Activated B cell treated with CpG ODN at 0.5 μM for 24 hours (primary cell): ENCODE data around the gene GATA3. TPM values are rescaled to one million over a fixed set of nuclear protein-coding genes. Genes with fewer than 3 reads are reported as not detected.

ENCODE experiments used
- ATAC-seq: fragments of 200-7000 bp; cut with Tn5 transposase; one replicate; pipeline ENCODE4 v1.10.0; 2021; ENCODE audit warnings: low read depth, mild to moderate bottlenecking, moderate library complexity
- CTCF ChIA-PET: fragments of 350-600 bp; sonication (Branson Sonifier 250); formaldehyde crosslinking; loops from one replicate; lab custom pipeline; 2021; ENCODE audit warnings: antibody characterized with exemption; lab: Charles Lee
- POLR2A ChIA-PET: fragments of 350-600 bp; sonication (Branson Sonifier 250); formaldehyde crosslinking; loops from one replicate; lab custom pipeline; 2021; ENCODE audit warnings: antibody characterized with exemption; lab: Charles Lee
- DNase-seq: peaks from one replicate; pipeline ENCODE4 v3.0.0; 2022
- H3K27ac Mint-ChIP-seq: one replicate; pipeline ENCODE4 v1.8.0; 2020; ENCODE audit warnings: mixed read lengths
- H3K27me3 Mint-ChIP-seq: one replicate; pipeline ENCODE4 v1.8.0; 2021; ENCODE audit warnings: mixed read lengths
- H3K36me3 Mint-ChIP-seq: one replicate; pipeline ENCODE4 v1.8.0; 2021; ENCODE audit warnings: low read depth, mixed read lengths
- H3K4me1 Mint-ChIP-seq: one replicate; pipeline ENCODE4 v1.8.0; 2021; ENCODE audit warnings: mixed read lengths
- H3K4me3 Mint-ChIP-seq: one replicate; pipeline ENCODE4 v1.8.0; 2020; ENCODE audit warnings: mild to moderate bottlenecking, mixed read lengths
- H3K9me3 Mint-ChIP-seq: one replicate; pipeline ENCODE4 v1.8.0; 2020; ENCODE audit warnings: mixed read lengths
- CTCF ChIP-seq: fragments of 200-600 bp; IDR thresholded peaks from one replicate; pipeline ENCODE4 v1.8.0; 2022; ENCODE audit warnings: antibody characterized with exemption, mild to moderate bottlenecking
- intact Hi-C: fragments of 100-400 bp; cut with micrococcal nuclease; formaldehyde crosslinking; loops from one replicate; pipeline ENCODE4 v1.15.1; 2024
- total RNA-seq: library from RNA; stranded (reverse); gene quantifications from 2 replicates; pipeline ENCODE4 v1.2.3, GENCODE V29; 2022

The GATA3 gene
- total RNA-seq, 1 donor from 2014 or later, result 0.53 TPM

GRCh38 chr10:8066124-8066523 is 11.6 kb downstream of the GATA3 start:
- POLR2A ChIA-PET, result no interaction called here
- Mint-ChIP-seq H3K4me3 (no peak overlapping the region), H3K27me3 (peaks cover 41% of the 10 kb centered on the region), H3K27ac (no peak overlapping the region), H3K9me3 (no peaks in the 10 kb centered on the region), H3K4me1 (peaks cover 5% of the 10 kb centered on the region), H3K36me3 (no peaks in the 10 kb centered on the region)
- TF ChIP-seq CTCF, result no peak
- intact Hi-C loops, result no loop called here
- DNase-seq, result no peak
- ATAC-seq, result no peak
- CTCF ChIA-PET, result no interaction called here

- DNase-seq, result no peak
- Mint-ChIP-seq H3K9me3 (no peaks in the 10 kb centered on the region), H3K4me1 (peaks cover 2% of the 10 kb centered on the region), H3K4me3 (no peak overlapping the region), H3K36me3 (no peaks in the 10 kb centered on the region), H3K27ac (no peak overlapping the region), H3K27me3 (peaks cover 40% of the 10 kb centered on the region)
- intact Hi-C loops, result no loop called here
- no peak for TF ChIP-seq CTCF
- no peak for ATAC-seq
- CTCF ChIA-PET, result no interaction called here
- POLR2A ChIA-PET, result no interaction called here
These were observed 12.3 kb downstream of the GATA3 start for GRCh38 chr10:8066797-8067196.

DNA sequence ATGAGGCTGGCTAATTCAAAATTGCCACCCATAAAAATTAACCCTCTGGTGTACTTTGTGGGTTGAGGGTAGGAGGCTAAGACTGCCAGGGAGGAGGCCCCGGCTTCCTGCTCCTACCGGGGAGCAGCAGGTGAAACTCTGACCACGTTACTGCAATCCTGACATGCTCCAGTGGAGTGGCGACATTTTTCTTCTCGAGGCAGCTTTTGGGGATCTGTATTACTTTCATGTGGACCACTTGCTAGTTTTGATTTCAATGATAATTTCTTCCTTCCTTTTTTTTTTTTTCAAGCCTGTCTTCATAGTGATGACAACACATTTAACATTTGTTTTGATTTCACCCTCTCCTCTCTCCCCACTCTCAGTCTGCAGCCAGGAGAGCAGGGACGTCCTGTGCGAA is 14.6 kb downstream of the GATA3 start:
- Mint-ChIP-seq H3K36me3 (no peaks in the 10 kb centered on the region), H3K27ac (no peak overlapping the region), H3K9me3 (no peaks in the 10 kb centered on the region), H3K27me3 (peaks cover 35% of the 10 kb centered on the region), H3K4me1 (no peaks in the 10 kb centered on the region), H3K4me3 (no peak overlapping the region)
- DNase-seq (no peak), ATAC-seq (no peak)
- ChIA-PET CTCF (no interaction called here), POLR2A (no interaction called here)
- no peak for TF ChIP-seq CTCF
- intact Hi-C loops, result no loop called here

DNA sequence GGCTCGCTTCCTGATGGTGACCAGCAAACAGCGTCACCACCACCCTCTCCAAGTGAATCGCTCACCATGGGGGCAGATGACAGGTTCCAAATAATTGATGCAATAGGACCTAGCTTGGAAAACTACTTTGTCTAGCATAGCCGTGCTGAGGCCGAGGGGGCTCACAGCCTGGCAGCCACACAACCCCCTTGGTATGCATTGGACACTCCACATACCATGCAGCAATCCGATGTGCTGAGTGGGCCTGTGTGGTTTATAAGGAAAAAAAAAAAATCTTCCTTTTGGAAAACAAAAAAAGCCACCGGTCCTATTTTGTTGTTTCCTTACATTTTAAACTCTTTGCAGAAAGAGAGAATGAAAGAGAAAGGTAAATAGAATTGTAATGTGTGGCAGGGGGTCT is 15.1 kb downstream of the GATA3 start:
- peaks cover 30% of the 10 kb centered on the region for H3K27me3 Mint-ChIP-seq
- no peak for TF ChIP-seq CTCF
- no peaks in the 10 kb centered on the region for H3K9me3 Mint-ChIP-seq
- ChIA-PET POLR2A (no interaction called here), CTCF (no interaction called here)
- H3K27ac Mint-ChIP-seq, result no peak overlapping the region
- ATAC-seq (no peak), DNase-seq (no peak)
- H3K4me1 Mint-ChIP-seq, result no peaks in the 10 kb centered on the region
- no peak overlapping the region for H3K4me3 Mint-ChIP-seq
- intact Hi-C loops, result no loop called here
- H3K36me3 Mint-ChIP-seq, result no peaks in the 10 kb centered on the region

DNA sequence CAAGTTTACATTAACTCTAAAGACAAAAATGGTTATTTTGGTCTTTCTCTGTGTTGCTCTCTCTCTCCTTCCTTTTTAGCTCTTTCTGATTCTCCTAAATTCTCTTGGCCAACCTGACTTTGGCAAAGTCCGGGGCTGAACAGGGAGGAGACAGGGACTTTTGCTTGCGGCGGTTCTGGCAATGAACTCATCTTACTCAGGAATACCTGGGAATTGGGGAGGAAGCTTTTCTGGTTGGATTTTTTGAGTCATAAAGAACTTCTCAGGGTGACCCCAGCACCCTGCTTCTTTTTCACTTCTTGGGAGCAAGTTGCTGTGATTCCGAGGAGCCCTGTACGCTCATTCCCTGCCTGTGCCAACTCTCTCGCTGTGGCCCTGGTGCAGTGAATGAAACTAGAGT is 16.0 kb downstream of the GATA3 start:
- H3K4me3 Mint-ChIP-seq, result no peak overlapping the region

More for the DNA sequence above, 16.0 kb downstream of the GATA3 start:
- ChIA-PET CTCF (no interaction called here), POLR2A (no interaction called here)
- Mint-ChIP-seq H3K4me1 (no peaks in the 10 kb centered on the region), H3K27me3 (peaks cover 30% of the 10 kb centered on the region), H3K9me3 (no peaks in the 10 kb centered on the region), H3K36me3 (no peaks in the 10 kb centered on the region), H3K27ac (no peak overlapping the region)
- intact Hi-C loops, result no loop called here
- DNase-seq (no peak), ATAC-seq (no peak)
- TF ChIP-seq CTCF, result no peak
